ENCODE data around the gene PBX2.
"Not testable (repeated sequence)": the region's sequence is repeated elsewhere in the genome, so short reads cannot be mapped to it uniquely, and the experiment has no call there.

The PBX2 gene, protein sequence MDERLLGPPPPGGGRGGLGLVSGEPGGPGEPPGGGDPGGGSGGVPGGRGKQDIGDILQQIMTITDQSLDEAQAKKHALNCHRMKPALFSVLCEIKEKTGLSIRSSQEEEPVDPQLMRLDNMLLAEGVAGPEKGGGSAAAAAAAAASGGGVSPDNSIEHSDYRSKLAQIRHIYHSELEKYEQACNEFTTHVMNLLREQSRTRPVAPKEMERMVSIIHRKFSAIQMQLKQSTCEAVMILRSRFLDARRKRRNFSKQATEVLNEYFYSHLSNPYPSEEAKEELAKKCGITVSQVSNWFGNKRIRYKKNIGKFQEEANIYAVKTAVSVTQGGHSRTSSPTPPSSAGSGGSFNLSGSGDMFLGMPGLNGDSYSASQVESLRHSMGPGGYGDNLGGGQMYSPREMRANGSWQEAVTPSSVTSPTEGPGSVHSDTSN

DNA sequence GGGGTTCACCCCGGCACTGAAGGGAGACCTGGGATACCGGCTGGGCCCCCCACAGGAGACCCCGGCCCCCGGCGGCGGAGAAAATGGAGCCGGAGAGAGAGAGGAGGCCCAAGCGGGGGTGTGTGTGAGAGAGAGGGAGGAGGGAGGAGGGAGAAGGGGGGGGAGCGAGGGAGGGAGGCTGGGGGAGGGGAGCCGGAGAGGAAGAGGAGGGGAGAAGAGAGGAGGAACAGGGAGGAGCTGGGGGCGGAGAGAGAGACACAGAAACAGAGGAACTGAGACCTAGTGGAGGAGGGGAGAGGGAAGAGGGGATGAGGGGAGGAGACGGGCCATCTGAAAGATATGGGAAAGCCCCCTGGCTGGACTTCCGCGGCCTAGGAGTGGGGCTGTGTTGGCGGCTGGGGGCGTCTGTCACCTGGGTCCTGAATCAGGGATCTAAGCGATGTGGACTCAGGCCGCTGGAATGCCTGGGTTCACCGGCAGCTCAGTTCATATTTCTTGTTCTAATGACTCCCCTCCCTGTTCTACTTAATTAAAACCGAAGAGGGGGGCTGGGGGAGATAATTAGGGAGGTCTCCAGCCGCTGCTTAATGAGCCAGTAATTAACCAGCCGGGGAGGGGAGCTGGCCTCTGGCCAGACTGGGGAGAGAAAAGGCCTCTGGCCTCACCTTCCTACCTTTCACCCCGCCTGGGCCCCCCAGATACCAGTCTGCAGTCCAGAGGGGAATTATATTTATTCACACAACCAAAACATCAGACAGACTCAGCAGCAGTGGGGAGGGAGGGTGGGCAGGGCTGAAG, at the start of gene PBX2:
Gene PBX2, minus strand, starts transcription at position 149 of the 798 bp plus-strand sequence. CDS start 287 bp downstream, outside the sequence.
- peak; percentile 63 to 86 (median 67) for DNase-seq (ENCODE audit: low read depth in 3 of 3)

DNA sequence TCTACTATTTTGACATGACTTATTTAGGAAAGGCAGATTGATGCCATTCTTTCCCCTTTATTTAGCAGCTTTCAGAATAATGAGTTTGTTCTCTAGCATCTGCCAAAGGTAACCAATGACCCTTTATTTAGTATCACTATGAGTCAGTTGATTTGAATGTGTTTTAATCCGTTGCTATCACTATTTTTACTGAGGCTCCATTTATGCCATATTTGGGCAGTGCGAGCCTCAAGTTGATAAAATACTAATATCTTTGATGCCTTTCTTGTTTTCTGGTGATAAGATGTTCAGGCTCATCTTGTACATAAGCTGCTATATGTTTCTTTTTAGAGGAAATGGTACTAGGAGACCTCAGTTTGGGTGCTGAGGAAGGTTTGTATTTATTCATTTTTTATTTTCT, 49.5 kb upstream of the PBX2 start:
- DNase-seq (ENCODE audit: low read depth in 3 of 3): no peak

DNA sequence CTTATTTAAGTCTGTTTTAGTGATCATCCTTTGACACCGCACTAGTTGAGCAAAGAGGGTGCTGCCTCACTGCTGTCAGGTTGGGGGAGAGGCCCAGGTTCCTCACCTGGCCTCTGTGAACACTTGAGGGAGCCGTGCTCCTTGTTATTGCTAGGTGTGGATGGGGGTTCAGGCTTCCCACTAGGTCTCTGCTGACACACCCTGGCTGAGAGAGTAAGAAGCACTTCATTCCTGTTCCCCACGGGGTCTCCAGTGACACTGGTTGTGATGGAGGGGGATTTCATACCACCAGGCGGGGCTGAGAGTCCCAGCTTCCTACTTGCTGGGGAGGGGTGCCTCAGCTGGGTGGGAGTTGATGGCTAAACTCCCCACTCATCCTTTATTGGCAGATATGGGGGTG, 44.9 kb upstream of the PBX2 start:
- DNase-seq (ENCODE audit: low read depth in 3 of 3): no peak

DNA sequence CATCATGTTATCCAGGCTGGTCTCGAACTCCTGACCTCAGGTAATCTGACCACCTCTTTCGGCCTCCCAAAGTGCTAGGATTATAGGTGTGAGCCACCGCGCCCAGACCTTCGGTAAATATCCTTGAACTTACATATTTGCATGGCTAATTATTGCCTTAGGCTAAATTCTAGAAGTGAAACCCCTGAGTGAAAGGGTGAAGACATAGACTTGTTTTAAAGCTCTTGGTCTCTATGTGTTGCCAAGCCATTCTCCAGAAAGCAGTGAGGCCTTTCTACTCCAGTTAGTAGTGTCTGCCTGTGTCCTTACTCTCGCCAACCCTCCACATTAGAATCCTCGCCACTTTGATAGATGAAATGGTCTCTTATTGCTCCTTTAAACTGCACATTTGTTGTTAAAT, 36.4 kb upstream of the PBX2 start:
- no peak for DNase-seq (ENCODE audit: low read depth in 3 of 3)

DNA sequence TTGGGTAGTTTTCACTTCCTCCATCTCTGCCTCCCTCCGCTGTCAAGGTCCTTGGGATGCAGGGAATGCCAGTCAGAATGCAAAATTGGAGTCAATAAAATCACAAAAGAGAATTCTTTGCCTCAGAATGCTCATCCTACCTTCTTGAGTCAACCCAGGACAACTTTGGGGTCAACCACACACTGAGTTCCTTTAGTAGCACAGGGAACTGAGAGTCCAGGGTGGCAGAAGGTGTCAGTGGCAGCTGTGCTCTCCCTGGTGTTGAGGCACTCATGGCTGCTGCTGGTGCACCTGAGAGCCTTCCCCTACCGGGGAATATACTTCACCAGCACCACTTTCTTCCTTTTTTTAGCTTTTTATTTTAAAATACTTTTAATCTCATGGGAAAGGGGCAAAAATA, 34.7 kb upstream of the PBX2 start:
- DNase-seq (ENCODE audit: low read depth in 3 of 3): no peak

DNA sequence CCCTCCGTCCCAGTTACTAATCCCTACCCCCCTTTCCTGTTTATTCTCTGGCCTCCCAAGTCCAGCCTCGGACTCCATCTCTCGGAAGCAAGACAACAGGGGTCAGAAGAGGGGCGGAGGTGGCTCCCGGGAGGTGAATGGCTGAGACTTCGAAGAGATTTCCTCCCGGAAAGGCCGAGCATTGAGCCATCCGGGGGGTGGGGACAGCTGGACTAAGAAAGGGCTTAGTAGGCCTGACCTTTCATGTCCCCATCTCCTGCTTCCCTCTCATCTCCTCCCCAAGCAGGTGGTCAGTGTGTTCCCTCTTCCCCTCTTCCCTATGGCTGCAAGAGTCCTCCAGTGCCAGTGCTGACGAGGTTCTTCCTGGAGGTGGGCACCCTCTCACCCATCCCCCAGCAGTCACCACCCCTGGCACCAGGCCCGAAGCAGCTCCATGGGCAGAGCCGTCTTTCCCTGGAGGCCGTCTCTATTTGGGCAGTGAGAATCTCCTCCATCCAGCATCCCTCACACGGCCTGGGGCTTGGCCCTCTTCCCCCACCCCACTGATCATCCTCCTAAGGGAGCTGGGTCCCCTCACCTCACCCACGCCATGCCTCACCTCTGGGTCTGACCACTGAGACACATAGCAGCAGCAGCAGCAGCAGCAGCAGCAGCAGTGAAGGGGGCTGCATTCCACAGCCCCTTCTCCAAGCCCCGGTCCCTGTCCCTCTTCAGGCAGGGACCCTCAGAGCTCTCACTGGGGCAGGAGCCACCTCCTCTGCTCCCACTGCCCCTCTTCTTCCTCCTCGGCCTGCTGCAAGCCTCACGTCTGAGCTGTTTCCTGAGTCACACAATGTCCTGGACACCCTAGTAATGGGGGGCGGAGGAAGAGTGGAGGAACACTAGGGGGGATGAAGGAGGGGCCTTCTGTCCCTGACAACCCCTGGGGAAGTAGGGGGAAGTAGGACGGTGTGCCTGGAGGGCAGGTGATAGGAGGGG, 33.5 kb upstream of the PBX2 start, which contains the start of gene NOTCH4:
Gene NOTCH4, minus strand, starts transcription at position 810 of the 978 bp plus-strand sequence. Its CDS starts 139 bp downstream, at position 671.
- DNase-seq (ENCODE audit: low read depth in 3 of 3): no peak

DNA sequence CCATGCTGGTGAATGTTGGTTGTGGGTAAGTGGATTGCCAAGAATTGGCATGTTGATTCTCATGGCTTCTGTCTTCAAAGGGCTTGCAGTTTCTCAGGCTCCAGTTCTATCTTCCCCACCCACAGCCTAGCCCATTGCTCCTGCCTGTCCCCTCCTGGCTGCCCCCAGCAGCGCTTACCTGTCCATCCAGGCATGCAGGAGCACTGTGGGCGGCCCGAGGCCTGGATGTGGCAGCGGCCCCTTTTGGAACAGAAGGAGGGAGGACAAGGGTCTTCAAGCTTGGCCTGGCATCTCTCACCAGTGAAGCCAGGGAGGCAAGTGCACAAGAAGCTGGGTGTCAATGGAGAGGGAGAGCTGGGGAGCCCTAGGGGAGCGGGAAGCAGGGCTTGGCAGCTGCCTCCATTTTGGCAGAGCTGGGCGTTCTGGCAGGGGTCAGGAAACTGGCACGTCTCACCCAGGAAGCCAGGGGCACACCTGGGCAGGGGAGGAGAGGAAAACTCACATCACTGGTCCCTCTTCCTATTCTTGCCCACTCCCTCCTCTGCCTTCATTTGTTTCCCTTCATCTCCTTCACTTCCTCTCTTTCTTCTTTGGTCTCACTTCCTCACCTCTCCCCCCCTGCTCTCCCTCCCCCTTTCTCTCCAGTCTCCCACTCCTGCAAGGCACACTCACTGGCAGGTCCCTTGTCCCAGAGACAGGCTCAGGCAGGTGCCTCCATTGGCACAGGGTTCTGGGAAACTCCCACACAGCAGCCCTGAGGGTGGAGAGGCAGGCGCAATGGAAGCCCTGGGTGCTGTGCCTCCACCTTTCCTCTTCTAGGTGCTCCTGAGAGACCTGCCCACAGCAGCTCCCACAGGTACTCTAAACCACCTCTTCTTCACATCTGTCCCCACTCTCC, 32.6 kb upstream of the PBX2 start:
- no peak for DNase-seq (ENCODE audit: low read depth in 3 of 3)

DNA sequence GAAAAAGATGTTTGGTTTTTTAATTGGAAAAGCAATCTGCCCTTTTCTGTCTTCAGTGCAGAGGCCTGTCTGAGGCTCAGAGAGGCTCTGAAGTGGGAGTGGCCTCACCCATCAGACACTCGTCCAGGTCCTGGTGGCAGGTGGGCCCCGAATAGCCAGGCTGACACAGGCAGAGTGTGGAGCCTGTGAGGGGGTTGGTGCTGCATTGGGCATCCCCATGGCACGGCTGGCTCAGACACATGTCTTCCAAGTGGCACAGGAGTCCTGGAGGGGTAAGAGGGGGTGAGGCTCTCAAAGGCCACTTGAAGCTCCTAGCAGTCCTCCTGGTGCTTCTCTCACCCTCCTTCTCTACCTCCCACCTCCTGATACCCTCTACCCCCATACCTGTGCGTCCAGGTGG, 30.0 kb upstream of the PBX2 start:
- no peak for DNase-seq (ENCODE audit: low read depth in 3 of 3)

DNA sequence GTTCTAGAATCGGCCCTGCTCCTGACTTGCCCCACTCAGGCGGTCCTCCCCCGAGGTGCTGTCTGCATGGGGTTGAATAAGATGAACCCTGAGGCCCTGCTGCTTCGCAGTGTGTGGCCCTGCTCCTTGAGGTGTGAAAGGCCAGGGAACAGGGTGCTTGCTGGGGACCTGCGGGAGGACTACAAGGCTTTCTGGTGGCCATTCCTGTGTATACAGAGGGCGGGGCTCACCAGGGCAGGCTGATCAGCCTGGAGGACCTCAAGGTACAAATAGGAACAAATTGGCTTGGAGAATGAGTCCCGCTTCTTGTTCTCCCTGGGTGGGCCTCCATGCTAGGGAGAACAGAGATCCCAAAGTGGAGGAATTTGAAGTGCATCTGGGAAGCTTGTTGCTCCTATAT, 28.2 kb upstream of the PBX2 start:
- no peak for DNase-seq (ENCODE audit: low read depth in 3 of 3)

DNA sequence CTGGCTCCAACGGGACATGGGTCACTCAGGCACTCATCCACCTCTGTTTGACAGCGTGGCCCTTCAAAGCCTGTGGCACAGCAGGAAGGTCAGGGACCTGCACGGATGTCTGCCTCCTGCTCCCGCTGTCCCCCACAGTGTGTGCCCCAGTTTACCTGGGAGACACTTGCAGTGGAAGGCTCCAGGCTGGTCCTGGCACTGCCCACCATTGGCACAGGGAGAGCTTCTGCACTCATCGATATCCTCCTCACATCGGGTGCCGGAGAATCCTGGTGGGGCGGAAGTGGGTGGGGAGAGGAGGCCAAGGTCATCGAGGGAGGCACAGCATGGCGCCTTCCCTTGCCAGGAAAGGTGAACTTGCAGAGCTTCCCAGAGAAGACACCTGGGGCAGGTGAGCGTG, 27.0 kb upstream of the PBX2 start:
- no peak for DNase-seq (ENCODE audit: low read depth in 3 of 3)

DNA sequence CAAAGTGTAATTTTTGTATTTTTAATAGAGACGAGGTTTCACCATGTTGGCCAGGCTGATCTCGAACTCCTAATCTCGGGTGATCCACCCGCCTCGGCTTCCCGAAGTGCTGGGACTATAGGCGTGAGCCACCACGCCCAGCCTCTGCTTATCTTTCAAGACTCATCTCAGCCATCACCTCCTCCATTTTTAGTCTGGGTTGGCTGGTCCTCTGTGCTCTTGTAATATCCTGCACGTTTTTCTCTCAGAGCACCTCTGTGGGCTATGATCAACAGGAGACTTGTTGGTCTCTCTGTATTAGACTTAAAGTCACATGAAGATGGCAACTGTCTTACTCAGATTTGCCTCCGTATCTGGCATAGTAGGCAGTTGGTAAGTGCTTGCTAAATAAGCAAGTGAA, 26.3 kb upstream of the PBX2 start:
- no peak for DNase-seq (ENCODE audit: low read depth in 3 of 3)

DNA sequence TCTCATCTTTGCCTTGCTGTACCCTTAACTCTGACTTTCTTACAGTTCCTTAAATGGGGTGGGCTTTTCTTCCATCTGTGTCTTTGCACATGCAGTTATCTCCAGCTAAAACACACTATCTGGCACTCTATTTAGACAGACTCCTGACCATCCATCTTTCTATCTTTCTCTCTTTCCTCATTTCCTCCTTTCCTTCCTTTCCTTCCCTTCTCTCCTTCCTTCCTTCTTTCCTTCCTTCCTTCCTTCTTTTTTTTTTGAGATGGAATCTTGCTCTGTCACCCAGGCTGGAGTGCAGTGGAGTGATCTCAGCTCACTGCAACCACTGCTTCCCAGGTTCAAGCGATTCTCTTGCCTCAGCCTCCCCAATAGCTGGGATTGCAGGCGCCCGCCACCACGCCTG, 25.6 kb upstream of the PBX2 start:
- no peak for DNase-seq (ENCODE audit: low read depth in 3 of 3)

DNA sequence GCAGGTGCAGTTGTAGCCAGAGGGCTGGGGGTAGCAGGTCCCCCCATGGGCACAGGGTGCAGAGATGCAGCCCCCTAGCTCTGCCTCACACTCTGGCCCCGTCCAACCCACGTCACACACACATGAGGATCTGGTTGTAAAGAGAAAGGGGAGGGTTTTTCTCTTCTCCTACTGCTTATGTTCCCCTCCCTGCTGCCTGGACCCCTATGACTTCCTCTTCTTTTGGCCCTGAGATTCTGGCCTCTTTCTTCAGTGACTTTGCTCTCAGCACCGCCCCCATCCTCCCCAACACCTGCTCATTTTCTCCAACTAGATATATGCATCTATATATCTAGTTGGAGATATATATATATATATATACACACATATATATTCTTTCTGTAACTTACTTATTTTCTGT, 24.1 kb upstream of the PBX2 start:
- no peak for DNase-seq (ENCODE audit: low read depth in 3 of 3)

DNA sequence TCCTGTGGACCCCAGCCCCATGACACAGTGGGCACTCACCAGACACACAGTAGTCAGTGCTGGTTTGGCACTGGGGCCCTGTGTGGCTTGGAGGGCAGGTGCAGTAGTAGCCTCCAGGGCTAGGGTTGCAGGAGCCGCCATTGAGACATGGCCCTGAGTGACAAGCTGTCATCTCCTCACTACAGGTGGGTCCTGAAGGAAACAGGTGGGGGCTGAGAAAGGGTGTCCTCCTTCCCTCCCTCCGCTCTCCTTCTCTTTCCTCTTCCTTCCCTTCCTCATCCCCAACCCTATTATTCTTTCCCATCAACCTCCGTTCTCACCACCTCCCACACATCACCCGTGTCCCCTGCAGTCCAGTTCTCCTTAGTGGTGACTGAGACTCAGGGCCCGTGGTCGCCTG, 23.6 kb upstream of the PBX2 start:
- no peak for DNase-seq (ENCODE audit: low read depth in 3 of 3)

DNA sequence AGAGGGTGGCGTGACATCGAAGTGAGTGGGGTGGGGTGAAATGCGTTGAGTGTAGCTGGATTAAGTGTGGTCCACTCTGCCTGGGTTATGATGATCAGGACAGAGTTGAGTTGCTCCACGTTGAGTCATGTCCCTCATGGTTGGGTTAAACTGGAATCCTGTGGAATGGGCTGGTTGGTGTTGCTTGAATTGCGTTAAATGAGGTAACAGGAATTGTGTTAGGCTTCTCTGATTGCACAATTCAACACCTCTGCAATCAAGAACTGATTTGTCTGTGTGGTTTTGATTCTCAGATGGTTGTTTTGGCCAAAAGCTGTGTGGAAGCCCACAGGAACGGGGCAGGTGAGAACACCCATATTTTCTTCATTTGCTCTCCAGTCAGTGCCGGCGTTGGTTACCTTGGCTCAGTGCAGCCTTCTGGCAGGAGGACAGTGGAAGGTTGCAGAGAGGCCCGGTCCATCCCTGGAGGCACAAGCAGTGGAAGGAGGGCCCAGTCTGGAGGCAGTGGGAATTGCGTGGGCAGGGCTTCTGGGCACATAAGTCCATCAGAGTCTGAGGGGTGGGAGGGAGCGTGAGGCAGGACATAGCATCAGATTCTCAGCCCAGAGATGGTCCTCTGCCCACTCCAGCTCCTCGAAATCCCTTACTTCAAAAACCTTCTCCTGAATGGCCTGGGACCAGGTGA, 22.2 kb upstream of the PBX2 start:
- DNase-seq (ENCODE audit: low read depth in 3 of 3): no peak

DNA sequence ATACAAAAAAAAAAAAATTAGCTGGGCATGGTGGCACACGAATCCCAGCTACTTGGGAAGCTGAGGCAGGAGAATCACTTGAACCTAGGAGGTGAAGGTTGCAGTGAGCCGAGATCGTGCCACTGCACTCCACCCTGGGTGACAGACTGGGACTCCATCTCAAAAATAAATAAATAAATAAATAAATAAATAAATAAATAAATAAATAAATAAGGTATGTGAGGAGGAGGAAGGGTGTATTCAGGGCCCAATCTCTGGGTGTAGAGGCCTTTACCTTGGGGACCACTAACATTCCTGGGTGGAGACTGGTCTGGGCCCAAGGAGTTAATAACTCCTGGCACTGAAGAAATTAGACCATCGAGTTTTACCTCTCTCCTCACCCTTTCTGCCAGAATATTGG, 21.4 kb upstream of the PBX2 start:
- not testable (repeated sequence) for DNase-seq (ENCODE audit: low read depth in 3 of 3)

DNA sequence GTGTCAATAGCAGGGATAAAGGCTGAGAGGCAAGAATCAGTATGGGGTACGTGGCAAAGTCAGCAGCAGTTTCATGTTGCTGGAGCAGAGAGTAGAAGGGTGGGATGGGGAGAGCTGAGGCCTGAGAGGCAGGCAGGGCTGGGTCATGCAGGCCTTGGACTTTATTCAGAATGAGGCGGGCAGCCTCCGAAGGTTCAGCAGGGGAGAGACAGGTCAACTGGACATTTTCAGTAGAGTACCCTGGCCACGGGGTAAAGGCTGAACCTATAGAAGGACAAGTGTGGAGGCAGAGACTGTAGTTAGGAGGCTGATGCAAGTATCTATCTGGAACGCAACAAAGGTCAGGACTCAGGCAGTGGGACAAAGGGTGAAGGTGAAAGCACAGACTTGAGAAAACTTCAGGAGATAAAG, 20.2 kb upstream of the PBX2 start:
- DNase-seq (ENCODE audit: low read depth in 3 of 3): no peak

DNA sequence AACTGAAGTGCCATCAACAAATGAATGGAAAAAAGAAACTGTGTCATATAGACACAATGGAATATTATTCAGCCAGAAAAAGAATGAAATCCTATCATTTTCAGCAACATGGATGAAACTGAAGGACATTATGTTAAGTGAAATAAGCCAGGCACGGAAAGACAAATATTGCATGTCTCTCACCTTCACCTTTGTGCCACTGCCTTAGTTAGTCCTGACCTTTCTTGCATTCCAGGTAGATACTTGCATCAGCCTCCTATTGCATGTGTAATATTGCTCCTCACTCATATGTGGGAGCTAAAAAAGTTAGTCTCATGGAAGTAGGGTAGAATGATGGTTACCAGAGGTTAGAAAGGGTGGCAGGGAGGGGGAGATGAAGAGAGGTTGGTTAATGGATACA, 19.0 kb upstream of the PBX2 start:
- DNase-seq (ENCODE audit: low read depth in 3 of 3): no peak

DNA sequence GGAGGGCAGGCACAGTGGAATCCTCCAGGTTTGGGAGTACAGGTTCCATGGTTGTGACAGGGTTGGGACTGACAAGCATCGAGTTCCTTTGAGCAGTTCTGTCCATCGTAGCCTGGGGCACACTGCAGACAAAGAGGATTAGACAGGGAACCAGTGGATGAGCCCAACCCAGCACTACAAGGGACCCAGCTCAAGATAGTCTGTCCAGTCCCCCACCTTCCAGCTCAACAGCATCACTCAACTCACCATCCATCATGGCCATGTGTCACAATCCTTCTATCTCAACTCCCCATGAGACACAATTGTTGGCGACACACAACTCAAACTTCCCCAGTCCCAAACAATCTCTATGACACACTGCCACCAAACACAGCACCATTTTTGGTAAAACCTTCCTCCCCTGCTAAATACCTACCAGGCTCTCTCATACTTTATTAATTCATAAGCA, 14.3 kb upstream of the PBX2 start:
- no peak for DNase-seq (ENCODE audit: low read depth in 3 of 3)
